A673 (cell line): ENCODE measurements around the gene IMPDH1. TPM values are rescaled to one million over a fixed set of nuclear protein-coding genes. Genes with fewer than 3 reads are reported as not detected.
"Not testable (repeated sequence)": the region's sequence is repeated elsewhere in the genome, so short reads cannot be mapped to it uniquely, and the experiment has no call there.

Experiments used
- BruUV-seq: library from RNA; stranded (reverse); fragments of 400-500 nt; replicated peaks from 2 replicates; lab custom pipeline; 2021; lab: Mats Ljungman, UMichigan
- CTCF ChIA-PET: fragments of 300-600 bp; sonication (Branson Sonifier 250); formaldehyde crosslinking; loops from one replicate; lab custom pipeline; 2022; ENCODE audit warnings: antibody characterized with exemption; lab: Charles Lee
- POLR2A ChIA-PET: fragments of 300-600 bp; sonication (Branson Sonifier 250); formaldehyde crosslinking; loops from one replicate; lab custom pipeline; 2022; ENCODE audit warnings: antibody characterized with exemption; ENCODE audit not compliant: low non-redundant PET; lab: Charles Lee
- DNase-seq: peaks from one replicate; pipeline ENCODE4 v3.0.0-alpha.2; 2015; ENCODE audit warnings: low spot score
- H3K27ac ChIP-seq: fragments of 200-600 bp; sonication (generic); 2 replicates; pipeline ENCODE4 v1.5.1; 2016; ENCODE audit warnings: mixed run types, low read depth, mild to moderate bottlenecking, mixed read lengths, antibody characterized with exemption, low read length; ENCODE audit not compliant: poor library complexity, severe bottlenecking
- H3K27me3 ChIP-seq: fragments of 200-600 bp; sonication (generic); replicated peaks from 2 replicates; pipeline ENCODE4 v1.6.1; 2017; ENCODE audit warnings: mixed run types, low read depth, mild to moderate bottlenecking, mixed read lengths, antibody characterized with exemption, low read length; ENCODE audit not compliant: insufficient read depth, poor library complexity
- H3K36me3 ChIP-seq: fragments of 200-600 bp; sonication (generic); 2 replicates; pipeline ENCODE4 v1.6.1; 2016; ENCODE audit warnings: mixed run types, mild to moderate bottlenecking, mixed read lengths, antibody characterized with exemption, low read length; ENCODE audit not compliant: insufficient read depth, poor library complexity, severe bottlenecking
- H3K4me1 ChIP-seq: fragments of 200-600 bp; sonication (generic); 2 replicates; pipeline ENCODE4 v1.6.1; 2017; ENCODE audit warnings: mixed run types, mild to moderate bottlenecking, mixed read lengths, antibody characterized with exemption, low read length; ENCODE audit not compliant: insufficient read depth, poor library complexity, severe bottlenecking
- H3K4me3 ChIP-seq: fragments of 200-600 bp; sonication (generic); 2 replicates; pipeline ENCODE4 v1.5.1; 2016; ENCODE audit warnings: low read depth, mixed run types, mild to moderate bottlenecking, mixed read lengths, low read length; ENCODE audit not compliant: poor library complexity, severe bottlenecking
- H3K9me3 ChIP-seq: fragments of 200-600 bp; sonication (generic); 2 replicates; pipeline ENCODE4 v1.6.1; 2016; ENCODE audit warnings: mixed run types, low read depth, mild to moderate bottlenecking, mixed read lengths, antibody characterized with exemption, low read length; ENCODE audit not compliant: poor library complexity, severe bottlenecking
- CTCF ChIP-seq: fragments of 300-800, 200-600 bp; sonication (generic); conservative IDR thresholded peaks from 2 replicates; pipeline ENCODE4 v1.5.1; 2017; ENCODE audit warnings: low read depth, mild to moderate bottlenecking, antibody characterized with exemption, low read length, moderate library complexity, mixed read lengths
- EZH2 ChIP-seq: fragments of 200-600 bp; sonication (generic); IDR thresholded peaks from 2 replicates; pipeline ENCODE4 v1.6.1; 2017; ENCODE audit warnings: borderline replicate concordance, low read depth, mild to moderate bottlenecking, mixed read lengths, antibody characterized with exemption, low read length; ENCODE audit not compliant: poor library complexity, severe bottlenecking
- intact Hi-C: fragments of 100-400 bp; cut with micrococcal nuclease; formaldehyde crosslinking; loops from one replicate; pipeline ENCODE4 v1.10.0; 2022; ENCODE audit not compliant: unreplicated experiment
- total RNA-seq: library from RNA; stranded (reverse); gene quantifications from 2 replicates; pipeline ENCODE4 v1.2.3, GENCODE V29; 2021

The IMPDH1 gene
- total RNA-seq, 1 experiment from 2014 or later: 92.6 TPM

GRCh38 chr7:128458956-128459355 lies 49.2 kb upstream of the IMPDH1 start:
- CTCF ChIA-PET: interaction anchor here (0.9 to 3.1 kb wide), 3 partner anchors 25 to 61 kb away, joined by 3 to 27 read pairs (median 3); no protein-coding TSS in a partner anchor
- Histone ChIP-seq H3K36me3 (peaks cover 17% of the 10 kb centered on the region), H3K27me3 (no peaks in the 10 kb centered on the region), H3K4me3 (no peak overlapping the region), H3K27ac (no peak overlapping the region), H3K9me3 (no peaks in the 10 kb centered on the region), H3K4me1 (peaks cover 25% of the 10 kb centered on the region)
- DNase-seq: no peak
- intact Hi-C loops: loop anchor here (1.0 to 2.0 kb wide), 2 partner anchors 32 to 60 kb away; no protein-coding TSS in a partner anchor
- POLR2A ChIA-PET: interaction anchor here (0.6 kb wide), 1 partner anchor 875 kb away, joined by 3 read pairs; no protein-coding TSS in a partner anchor
- BruUV-seq: no TSS peak
- TF ChIP-seq EZH2 (no peak), CTCF (no peak)

- H3K4me1 ChIP-seq: peaks cover 25% of the 10 kb centered on the region
- H3K9me3 ChIP-seq, intact Hi-C loops, DNase-seq, CTCF ChIA-PET, H3K27me3 ChIP-seq, BruUV-seq, POLR2A ChIA-PET, H3K27ac ChIP-seq: not testable (repeated sequence)
- H3K36me3 ChIP-seq: peaks cover 17% of the 10 kb centered on the region
- peak overlapping the region; percentile 92 for H3K4me3 ChIP-seq
Measured at GRCh38 chr7:128457385-128457784, 47.6 kb upstream of the IMPDH1 start.

- peaks cover 17% of the 10 kb centered on the region for H3K36me3 ChIP-seq
- H3K27ac ChIP-seq: peak overlapping the region; percentile 90
- no peaks in the 10 kb centered on the region for H3K27me3 ChIP-seq
- DNase-seq: no peak
- no peaks in the 10 kb centered on the region for H3K9me3 ChIP-seq
- ChIA-PET POLR2A (no interaction called here), CTCF (no interaction called here)
- peaks cover 25% of the 10 kb centered on the region for H3K4me1 ChIP-seq
- TF ChIP-seq CTCF (no peak), EZH2 (no peak)
- peak overlapping the region; percentile 92 for H3K4me3 ChIP-seq
- intact Hi-C loops: no loop called here
- BruUV-seq: no TSS peak
Measured at GRCh38 chr7:128456255-128456725, 46.5 kb upstream of the IMPDH1 start.
